Activated CD8-positive, alpha-beta memory T cell treated with anti-CD3 and anti-CD28 coated beads for 36 hours (primary cell): Measurements from ENCODE around the gene ING5. TPM values are rescaled to one million over a fixed set of nuclear protein-coding genes. Genes with fewer than 3 reads are reported as not detected.

Experiments used
- CTCF ChIA-PET: fragments of 350-600 bp; sonication (Branson Sonifier 250); formaldehyde crosslinking; loops from one replicate; lab custom pipeline; 2021; ENCODE audit warnings: antibody characterized with exemption; lab: Charles Lee
- POLR2A ChIA-PET: fragments of 350-600 bp; sonication (Branson Sonifier 250); formaldehyde crosslinking; loops from one replicate; lab custom pipeline; 2021; ENCODE audit warnings: antibody characterized with exemption; lab: Charles Lee
- total RNA-seq, 2 experiments: library from RNA; stranded (reverse); gene quantifications; one replicate each; pipeline ENCODE4 v1.2.3, GENCODE V29; 2021

ING5 gene
- total RNA-seq, 2 experiments from 2014 or later, result 44.2 to 47.1 TPM

DNA sequence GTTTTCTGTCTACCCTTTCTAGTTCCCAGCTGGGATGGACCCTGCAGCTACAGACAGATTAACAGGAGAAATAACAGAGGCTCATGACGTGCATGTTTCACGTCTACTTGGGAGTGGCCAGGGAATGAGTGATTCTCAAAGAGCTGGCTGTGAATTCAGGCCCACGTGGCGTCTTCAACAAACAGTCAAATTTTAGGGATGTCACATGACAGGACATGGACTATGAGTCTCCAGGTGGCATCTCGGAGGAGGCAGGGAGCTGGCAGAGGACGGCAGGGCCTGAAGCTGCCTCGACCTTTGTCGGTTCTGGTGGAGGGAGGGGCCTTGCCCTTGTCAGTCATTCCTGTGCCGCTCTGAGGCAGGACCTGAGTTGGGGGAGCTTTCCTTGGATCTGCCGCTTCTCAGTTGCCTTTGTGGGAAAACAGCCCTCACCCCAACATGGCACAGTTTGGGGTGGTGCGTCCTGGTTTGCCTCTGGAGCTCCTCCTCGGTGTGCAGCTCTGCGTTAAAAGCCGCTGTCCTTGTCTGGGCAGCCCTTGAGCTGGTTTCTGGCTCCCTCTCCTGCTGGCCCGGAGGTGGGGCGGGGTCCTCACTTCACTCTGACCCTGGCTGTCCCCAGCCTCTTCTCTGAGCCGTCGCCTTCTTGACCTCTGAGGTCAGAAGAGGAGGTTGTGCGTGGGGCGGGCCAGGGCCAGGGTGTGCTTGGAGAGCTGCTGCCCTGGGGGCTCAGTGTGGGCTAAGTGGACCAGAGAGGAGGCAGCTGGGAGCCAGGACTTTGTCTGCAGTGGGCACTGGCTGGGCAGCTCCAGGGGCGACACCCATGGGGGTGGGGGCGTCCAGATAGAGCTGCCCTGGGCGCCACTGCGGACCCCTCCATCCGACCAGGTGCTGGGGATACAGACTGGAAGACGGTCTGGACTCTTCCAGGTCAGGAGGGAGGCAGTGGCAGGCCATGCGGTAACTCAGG is 62.7 kb downstream of the ING5 start:
- POLR2A ChIA-PET, result interaction anchor here (0.9 to 1.2 kb wide), 3 partner anchors 24 to 81 kb away, joined by 3 read pairs; no protein-coding TSS in a partner anchor
- CTCF ChIA-PET, result interaction anchor here (0.6 to 0.9 kb wide), 3 partner anchors 24 to 72 kb away, joined by 3 read pairs; no protein-coding TSS in a partner anchor

DNA sequence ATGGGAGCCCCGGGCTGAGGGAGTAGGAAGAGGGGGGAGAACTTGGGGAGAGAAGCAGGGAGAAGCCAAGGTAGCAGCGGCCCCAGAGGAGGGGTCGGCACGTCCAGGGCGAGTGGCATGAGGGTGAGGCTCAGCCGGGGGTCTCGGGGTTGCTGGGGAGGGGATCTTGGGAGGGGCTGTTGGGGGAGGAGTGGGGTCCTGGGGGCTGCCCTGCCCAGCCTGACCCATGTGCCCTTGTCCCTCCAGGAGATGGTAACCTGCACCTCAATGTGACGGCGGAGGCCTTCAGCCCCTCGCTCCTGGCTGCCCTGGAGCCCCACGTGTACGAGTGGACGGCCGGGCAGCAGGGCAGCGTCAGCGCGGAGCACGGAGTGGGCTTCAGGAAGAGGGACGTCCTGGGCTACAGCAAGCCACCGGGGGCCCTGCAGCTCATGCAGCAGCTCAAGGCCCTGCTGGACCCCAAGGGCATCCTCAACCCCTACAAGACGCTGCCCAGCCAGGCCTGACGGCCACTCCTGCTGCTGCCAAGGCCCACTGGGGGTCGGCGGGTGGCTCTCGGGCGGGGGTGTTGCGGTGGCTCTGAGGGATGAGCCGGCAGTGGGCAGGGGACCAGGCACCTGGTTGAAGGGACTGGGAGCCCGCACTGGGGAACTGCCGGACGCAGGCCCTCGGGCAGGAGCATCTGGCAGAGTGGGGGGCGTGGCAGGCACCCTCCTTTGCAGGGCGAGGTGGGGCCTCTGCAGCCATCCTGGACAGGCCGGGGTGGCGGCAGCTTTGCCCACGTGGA is 65.8 kb downstream of the ING5 start:
- ChIA-PET CTCF (no interaction called here), POLR2A (no interaction called here)

DNA sequence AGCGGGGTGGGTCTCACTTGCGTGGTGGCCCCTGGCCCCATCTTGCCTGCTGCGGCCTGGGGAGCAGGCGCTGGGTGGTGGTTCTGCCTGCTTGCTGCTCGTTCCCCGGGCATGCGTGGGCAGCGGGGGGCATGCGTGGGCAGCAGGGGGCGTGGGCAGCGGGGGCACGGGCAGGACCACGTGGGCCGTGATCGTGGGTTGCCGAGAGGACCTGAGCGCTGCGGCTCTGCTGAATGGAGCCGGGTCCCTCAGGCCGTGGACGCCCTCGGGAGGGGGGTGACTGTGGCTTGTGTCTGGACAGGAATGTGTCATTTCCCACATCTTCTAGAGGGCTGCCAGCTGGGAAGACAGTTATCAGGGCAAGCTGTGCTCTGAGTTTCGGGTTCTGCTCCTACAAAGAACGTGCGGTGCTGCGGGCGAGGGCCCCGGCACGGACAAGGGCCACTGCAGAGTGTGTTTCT is 66.4 kb downstream of the ING5 start:
- ChIA-PET POLR2A (no interaction called here), CTCF (no interaction called here)

GRCh38 chr2:241768850-241769249 is 67.0 kb downstream of the ING5 start:
- ChIA-PET POLR2A (no interaction called here), CTCF (no interaction called here)

GRCh38 chr2:241769819-241770184 is 68.0 kb downstream of the ING5 start:
- ChIA-PET CTCF (no interaction called here), POLR2A (no interaction called here)

DNA sequence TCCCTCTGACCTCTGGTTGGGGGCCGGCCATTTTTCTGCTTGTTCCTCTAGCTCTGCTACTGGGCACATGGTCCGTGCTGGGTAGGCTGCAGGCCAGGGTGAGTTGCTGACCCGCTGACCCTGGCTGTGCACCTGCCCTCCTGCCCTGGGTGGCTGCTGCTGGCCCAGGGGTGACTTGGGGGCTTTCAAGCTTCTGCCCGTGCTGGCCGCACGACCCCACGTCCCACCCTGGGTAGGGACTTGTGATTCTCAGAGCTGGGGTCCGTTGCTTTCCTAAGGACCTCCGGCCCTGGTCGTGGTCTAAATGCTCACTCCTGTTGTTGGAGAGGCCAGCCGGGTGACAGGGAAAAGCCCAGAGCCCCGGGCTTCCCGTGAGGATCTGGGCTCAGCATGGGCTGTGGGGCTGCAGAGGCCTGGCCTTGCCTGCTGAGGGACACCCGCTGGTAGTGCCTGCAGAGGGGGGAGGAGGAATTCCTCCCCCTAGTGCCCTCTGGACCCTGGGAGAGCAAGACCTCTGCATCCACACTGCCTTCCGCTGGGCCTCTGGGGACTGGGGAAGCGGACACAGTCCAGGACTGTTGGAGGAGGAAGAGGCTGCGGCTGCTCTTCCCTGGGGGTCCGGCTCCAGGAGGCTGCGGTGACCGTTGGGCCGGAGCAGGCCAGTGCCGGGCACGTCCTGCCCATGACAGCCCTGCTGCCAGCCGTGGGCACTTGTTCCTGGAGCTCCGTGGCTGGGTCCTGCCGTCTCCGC is 68.5 kb downstream of the ING5 start:
- ChIA-PET CTCF (interaction anchor here (0.5 kb wide), 1 partner anchor 639 kb away, joined by 3 read pairs; no protein-coding TSS in a partner anchor), POLR2A (interaction anchor here (0.9 kb wide), 1 partner anchor 33 kb away, joined by 3 read pairs; no protein-coding TSS in a partner anchor)

GRCh38 chr2:241770936-241771285 is 69.1 kb downstream of the ING5 start:
- CTCF ChIA-PET, result interaction anchor here (0.5 kb wide), 1 partner anchor 639 kb away, joined by 3 read pairs; no protein-coding TSS in a partner anchor
- POLR2A ChIA-PET, result interaction anchor here (0.9 kb wide), 1 partner anchor 33 kb away, joined by 3 read pairs; no protein-coding TSS in a partner anchor

- POLR2A ChIA-PET, result interaction anchor here (0.9 kb wide), 1 partner anchor 32 kb away, joined by 3 read pairs; no protein-coding TSS in a partner anchor
- CTCF ChIA-PET, result interaction anchor here (1.4 kb wide), 1 partner anchor 107 kb away, joined by 4 read pairs; no protein-coding TSS in a partner anchor
Measured at GRCh38 chr2:241771286-241772062, 69.6 kb downstream of the ING5 start.

DNA sequence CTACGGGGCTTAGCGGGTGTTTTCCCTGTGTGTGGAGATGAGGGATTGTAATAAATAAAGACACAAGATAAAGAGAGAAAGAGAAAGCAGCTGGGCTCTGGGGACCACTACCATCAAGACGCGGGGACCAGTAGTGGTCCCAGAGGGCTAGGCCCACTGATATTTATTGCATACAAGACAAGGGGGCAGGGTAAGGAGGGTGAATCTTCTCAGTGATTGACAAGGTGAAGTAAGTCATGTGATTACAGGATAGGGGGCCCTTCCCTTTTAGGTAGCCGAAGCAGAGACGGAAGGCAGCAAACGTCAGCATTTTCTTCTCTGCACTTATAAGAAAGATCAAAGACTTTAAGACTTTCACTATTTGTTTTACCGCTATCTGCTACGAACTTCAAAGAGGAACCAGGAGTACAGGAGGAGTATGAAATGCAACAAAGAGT is 70.2 kb downstream of the ING5 start:
- POLR2A ChIA-PET, result no interaction called here
- CTCF ChIA-PET, result interaction anchor here (1.4 to 1.7 kb wide), 2 partner anchors 9 to 106 kb away, joined by 4 to 5 read pairs; no protein-coding TSS in a partner anchor

DNA sequence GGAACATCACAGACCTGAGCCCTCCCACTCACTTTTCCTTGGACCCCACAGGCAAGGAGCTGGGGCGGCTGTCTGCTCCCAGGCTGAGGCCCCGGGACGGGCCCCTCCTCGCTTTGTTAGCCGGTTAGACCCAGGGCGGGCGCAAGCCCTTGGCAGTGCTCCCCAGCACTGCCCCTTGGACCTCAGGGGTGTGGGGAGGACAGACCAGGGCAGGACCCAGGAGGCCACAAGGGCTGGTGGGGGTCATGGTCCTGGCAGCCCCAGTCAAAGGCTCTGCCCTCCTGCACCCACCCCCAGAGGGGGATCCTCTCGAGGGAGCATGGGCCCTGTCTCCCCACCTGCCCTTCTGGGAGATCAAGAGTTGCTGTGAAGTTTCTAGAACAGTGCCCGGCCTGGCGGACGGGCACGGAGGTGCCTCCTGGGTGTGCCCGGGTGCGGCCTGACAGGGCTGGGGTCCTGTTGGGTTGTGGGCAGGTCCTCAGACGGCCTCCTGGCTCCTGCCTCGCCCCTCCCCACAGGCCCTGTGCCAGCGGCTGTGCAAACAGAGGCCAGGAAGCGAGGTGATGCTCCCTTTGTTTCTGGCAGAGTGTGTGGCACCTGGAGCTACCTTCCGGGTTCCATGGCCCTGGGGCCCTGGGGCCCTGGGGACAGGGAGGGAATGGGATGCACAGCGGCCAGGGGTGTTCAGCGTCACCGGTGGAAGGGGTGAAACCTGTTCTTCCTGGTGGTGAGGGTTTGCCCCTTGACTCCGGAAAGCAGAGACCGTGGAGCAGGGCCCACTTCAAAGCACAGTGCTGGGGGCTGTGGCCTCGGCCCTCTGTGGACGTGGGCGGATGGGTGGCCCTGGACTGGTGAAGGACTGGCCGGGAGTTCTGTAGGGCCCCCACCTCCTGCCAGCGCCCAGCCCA is 71.9 kb downstream of the ING5 start:
- CTCF ChIA-PET, result interaction anchor here (0.6 to 1.7 kb wide), 3 partner anchors 11 to 425 kb away, joined by 3 to 5 read pairs (median 4); no protein-coding TSS in a partner anchor

GRCh38 chr2:241774419-241775222 is 72.8 kb downstream of the ING5 start:
- ChIA-PET CTCF (interaction anchor here (1.0 kb wide), 1 partner anchor 96 kb away, joined by 3 read pairs; no protein-coding TSS in a partner anchor), POLR2A (no interaction called here)

More for the DNA sequence above, 71.9 kb downstream of the ING5 start:
- POLR2A ChIA-PET, result no interaction called here

DNA sequence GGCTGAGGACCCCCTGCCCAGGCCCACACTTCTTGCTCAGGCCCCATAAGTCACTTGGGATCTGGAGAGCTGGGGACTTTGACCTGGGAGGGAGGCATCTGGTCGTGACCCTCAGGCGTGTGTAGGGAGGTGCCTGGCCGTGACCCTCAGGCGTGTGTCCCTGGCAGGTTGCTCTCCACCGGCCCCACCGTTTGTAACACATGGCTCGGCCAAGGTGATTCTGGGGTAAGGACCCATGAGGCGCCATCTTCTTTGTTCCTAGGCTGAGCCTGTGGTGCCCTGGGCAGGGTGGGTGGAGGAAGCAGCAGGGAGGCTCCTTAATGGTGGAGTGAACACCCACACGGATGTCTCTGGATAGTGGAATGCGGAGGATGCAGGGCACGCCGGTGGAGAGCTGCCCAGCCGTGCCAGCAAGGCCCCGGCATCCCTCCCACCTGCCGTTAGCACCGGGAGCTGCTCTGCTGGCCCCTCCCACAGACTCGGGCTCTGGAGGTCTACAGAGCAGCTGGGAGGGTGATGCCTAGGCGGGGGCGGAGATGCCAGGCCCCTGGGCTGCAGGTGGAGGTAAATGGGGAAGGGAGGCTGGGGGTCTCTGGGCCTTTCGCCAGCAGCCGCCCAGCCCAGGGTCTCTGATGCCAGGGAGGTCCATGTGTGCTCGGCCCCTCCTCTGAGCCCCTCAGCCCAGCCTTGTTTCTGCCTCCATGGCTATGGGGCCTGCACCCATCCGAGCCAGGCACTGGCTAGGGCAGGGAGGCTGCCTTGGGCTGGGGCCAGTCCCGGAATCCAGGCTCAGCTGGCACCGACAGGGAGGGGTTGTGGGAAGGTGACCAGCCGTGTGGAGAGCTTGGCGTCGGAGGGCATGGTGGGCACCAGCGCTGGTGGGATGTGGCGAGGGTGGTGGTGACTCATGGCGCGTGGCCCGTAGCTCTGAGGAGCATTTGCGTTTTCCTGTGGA is 73.7 kb downstream of the ING5 start:
- ChIA-PET POLR2A (no interaction called here), CTCF (interaction anchor here (1.0 kb wide), 1 partner anchor 95 kb away, joined by 3 read pairs; no protein-coding TSS in a partner anchor)

DNA sequence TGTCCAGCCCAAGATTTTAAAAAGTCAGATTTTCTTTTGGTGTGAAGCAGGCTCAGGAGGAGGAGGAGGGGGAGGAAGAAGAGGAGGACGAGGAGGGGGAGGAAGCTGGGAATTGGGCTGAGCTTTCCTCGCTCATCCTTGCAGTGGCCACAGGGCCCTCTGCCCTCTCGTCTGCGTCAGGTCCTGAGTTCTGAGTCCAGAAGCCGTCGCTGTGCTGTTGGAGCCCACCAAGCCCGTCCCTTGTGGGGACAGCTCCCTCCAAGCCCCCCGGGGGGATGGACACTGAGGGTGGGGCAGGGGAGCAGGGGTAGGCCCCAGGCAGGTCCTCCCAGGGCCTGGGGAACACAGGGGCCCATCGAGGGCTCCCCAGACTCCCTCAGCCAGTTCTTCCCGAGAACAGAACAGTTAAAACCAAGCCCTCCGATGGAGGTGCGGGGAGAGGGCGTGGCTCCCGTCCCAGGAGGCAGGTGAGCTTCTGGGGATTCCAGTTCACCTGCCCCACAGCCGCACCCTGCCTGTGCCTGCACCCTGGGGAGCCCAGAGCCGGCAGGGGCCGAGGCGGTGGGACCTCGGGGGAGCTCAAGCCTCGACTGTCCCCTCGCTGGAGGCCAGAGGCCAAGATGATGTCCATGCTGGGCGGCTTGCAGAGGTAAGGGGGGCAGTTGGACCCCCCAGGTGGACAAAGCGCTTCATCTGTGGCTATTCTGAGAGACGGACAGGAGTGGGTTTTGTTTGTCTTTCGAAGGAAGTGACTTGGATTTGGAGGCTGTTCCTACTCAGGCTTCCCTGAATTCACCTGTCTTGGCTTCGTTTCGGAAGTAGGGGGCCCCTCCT is 74.7 kb downstream of the ING5 start, which contains the start of gene GAL3ST2:
TSS of gene GAL3ST2 (plus strand) at position 487 of the 834 bp plus-strand sequence. CDS start at position 621, 134 bp downstream.
- POLR2A ChIA-PET, result no interaction called here

GRCh38 chr2:241777170-241777685 is 75.4 kb downstream of the ING5 start:
- CTCF ChIA-PET, result interaction anchor here (1.1 kb wide), 1 partner anchor 10 kb away, joined by 3 read pairs; no protein-coding TSS in a partner anchor
- POLR2A ChIA-PET, result no interaction called here

More for the DNA sequence above, 74.7 kb downstream of the ING5 start, which contains the start of gene GAL3ST2:
- CTCF ChIA-PET, result no interaction called here
